DOHH2 (cell line): ENCODE measurements around the gene COL4A2.

Source experiments
- H3F3A ChIP-seq: fragments of 200-600 bp; sonication (generic), shearing (Covaris generic); 2 replicates; pipeline ENCODE4 v1.6.0; 2016; ENCODE audit warnings: antibody characterized with exemption, mild to moderate bottlenecking; ENCODE audit not compliant: control insufficient read depth, insufficient read depth
- H3K27ac ChIP-seq: fragments of 200-600 bp; sonication (generic); 2 replicates; pipeline ENCODE4 v1.5.1; 2014; ENCODE audit warnings: low read depth, mild to moderate bottlenecking, low read length, moderate library complexity
- H3K27me3 ChIP-seq: fragments of 200-600 bp; sonication (generic); 2 replicates; pipeline ENCODE4 v1.6.1; 2014; ENCODE audit warnings: mild to moderate bottlenecking, low read length, mixed read lengths; ENCODE audit not compliant: control insufficient read depth
- H3K36me3 ChIP-seq: fragments of 200-600 bp; sonication (generic); 2 replicates; pipeline ENCODE4 v1.6.1; 2014; ENCODE audit warnings: mild to moderate bottlenecking, low read length, moderate library complexity, mixed read lengths; ENCODE audit not compliant: control insufficient read depth
- H3K4me1 ChIP-seq: fragments of 200-600 bp; sonication (generic); 2 replicates; pipeline ENCODE4 v1.6.1; 2014; ENCODE audit warnings: mild to moderate bottlenecking, low read length, mixed read lengths; ENCODE audit not compliant: control insufficient read depth
- H3K4me2 ChIP-seq: fragments of 200-600 bp; sonication (generic); 2 replicates; pipeline ENCODE4 v1.6.0; 2014; ENCODE audit warnings: mild to moderate bottlenecking, low read length, moderate library complexity
- H3K4me3 ChIP-seq: fragments of 200-600 bp; sonication (generic); 2 replicates; pipeline ENCODE4 v1.5.1; 2014; ENCODE audit warnings: mild to moderate bottlenecking, low read length, mixed read lengths
- H3K79me2 ChIP-seq: fragments of 200-600 bp; sonication (generic); 2 replicates; pipeline ENCODE4 v1.6.1; 2014; ENCODE audit warnings: mild to moderate bottlenecking, low read length, mixed read lengths; ENCODE audit not compliant: control insufficient read depth
- H3K9me2 ChIP-seq: fragments of 200-600 bp; sonication (generic); replicated peaks from 2 replicates; pipeline ENCODE4 v1.6.1; 2014; ENCODE audit warnings: mild to moderate bottlenecking, low read length, mixed read lengths; ENCODE audit not compliant: control insufficient read depth
- H3K9me3 ChIP-seq: fragments of 200-600 bp; sonication (generic); 2 replicates; pipeline ENCODE4 v1.6.1; 2014; ENCODE audit warnings: antibody characterized with exemption, low read length, mixed read lengths; ENCODE audit not compliant: control insufficient read depth, insufficient read depth
- H4K20me1 ChIP-seq: fragments of 200-600 bp; sonication (generic); 2 replicates; pipeline ENCODE4 v1.6.0; 2014; ENCODE audit warnings: low read depth, mild to moderate bottlenecking, antibody characterized with exemption, low read length, moderate library complexity; ENCODE audit not compliant: control insufficient read depth, insufficient read depth
- CTCF ChIP-seq: fragments of 200-600 bp; sonication (generic); IDR thresholded peaks from one replicate; pipeline ENCODE4 v1.5.1; 2014; ENCODE audit warnings: antibody characterized with exemption, mild to moderate bottlenecking, low read depth, low read length; ENCODE audit not compliant: poor library complexity, severe bottlenecking
- EZH2phosphoT487 ChIP-seq: fragments of 200-600 bp; sonication (generic); IDR thresholded peaks from 2 replicates; pipeline ENCODE4 v1.6.1; 2017; ENCODE audit warnings: borderline replicate concordance, mild to moderate bottlenecking, antibody characterized with exemption, low read length, moderate library complexity, mixed read lengths

Gene COL4A2

GRCh38 chr13:110457361-110457760 is 150.3 kb downstream of the COL4A2 start:
- no peak overlapping the region for H3K27ac ChIP-seq
- no peaks in the 10 kb centered on the region for H4K20me1 ChIP-seq
- H3K36me3 ChIP-seq = no peaks in the 10 kb centered on the region
- H3K27me3 ChIP-seq = peaks cover 8% of the 10 kb centered on the region; the same call in 1 of the 2 replicates
- H3F3A ChIP-seq = no peaks in the 10 kb centered on the region
- no peaks in the 10 kb centered on the region for H3K79me2 ChIP-seq
- H3K4me3 ChIP-seq = no peak overlapping the region
- H3K9me2 ChIP-seq = no peaks in the 10 kb centered on the region
- no peaks in the 10 kb centered on the region for H3K9me3 ChIP-seq
- TF ChIP-seq EZH2phosphoT487 (no peak), CTCF (no peak)
- H3K4me1 ChIP-seq = peaks cover 26% of the 10 kb centered on the region
- no peak overlapping the region for H3K4me2 ChIP-seq

- TF ChIP-seq CTCF (no peak), EZH2phosphoT487 (no peak)
- no peaks in the 10 kb centered on the region for H3F3A ChIP-seq
- peaks cover 26% of the 10 kb centered on the region for H3K4me1 ChIP-seq
- no peaks in the 10 kb centered on the region for H3K79me2 ChIP-seq
- no peaks in the 10 kb centered on the region for H4K20me1 ChIP-seq
- no peak overlapping the region for H3K4me3 ChIP-seq
- H3K9me3 ChIP-seq = no peaks in the 10 kb centered on the region
- no peak overlapping the region for H3K4me2 ChIP-seq
- no peaks in the 10 kb centered on the region for H3K9me2 ChIP-seq
- H3K27ac ChIP-seq = no peak overlapping the region
- no peaks in the 10 kb centered on the region for H3K36me3 ChIP-seq
- peaks cover 8% of the 10 kb centered on the region; the same call in 1 of the 2 replicates for H3K27me3 ChIP-seq
Measured at GRCh38 chr13:110458017-110458416, 150.9 kb downstream of the COL4A2 start.

- no peak overlapping the region for H3K27ac ChIP-seq
- peaks cover 26% of the 10 kb centered on the region for H3K4me1 ChIP-seq
- H4K20me1 ChIP-seq = no peaks in the 10 kb centered on the region
- H3K9me3 ChIP-seq = no peaks in the 10 kb centered on the region
- H3K79me2 ChIP-seq = no peaks in the 10 kb centered on the region
- no peaks in the 10 kb centered on the region for H3F3A ChIP-seq
- H3K4me2 ChIP-seq = no peak overlapping the region
- H3K9me2 ChIP-seq = no peaks in the 10 kb centered on the region
- H3K4me3 ChIP-seq = no peak overlapping the region
- H3K36me3 ChIP-seq = no peaks in the 10 kb centered on the region
- H3K27me3 ChIP-seq = peaks cover 6% of the 10 kb centered on the region; the same call in 1 of the 2 replicates
- TF ChIP-seq CTCF = no peak
- no peak for TF ChIP-seq EZH2phosphoT487
Measured at GRCh38 chr13:110458594-110459365, 151.7 kb downstream of the COL4A2 start.
